OCI-LY1 (cell line): ENCODE data around the gene BCAR3.
"Not testable (repeated sequence)": the region's sequence is repeated elsewhere in the genome, so short reads cannot be mapped to it uniquely, and the experiment has no call there.

Experiments used
- H2AFZ ChIP-seq: fragments of 200-600 bp; sonication (generic), shearing (Covaris generic); 2 replicates; pipeline ENCODE4 v1.6.0; 2014; ENCODE audit warnings: antibody characterized with exemption, mild to moderate bottlenecking, low read length
- H3F3A ChIP-seq: fragments of 200-600 bp; sonication (generic), shearing (Covaris generic); 2 replicates; pipeline ENCODE4 v1.6.0; 2014; ENCODE audit warnings: mild to moderate bottlenecking, antibody characterized with exemption, low read length, moderate library complexity; ENCODE audit not compliant: insufficient read depth
- H3K27ac ChIP-seq: fragments of 200-600 bp; sonication (generic); 2 replicates; pipeline ENCODE4 v1.5.1; 2014; ENCODE audit warnings: low read length, mixed run types, mild to moderate bottlenecking, low read depth; ENCODE audit not compliant: poor library complexity, severe bottlenecking
- H3K27me3 ChIP-seq: fragments of 200-600 bp; sonication (generic); 2 replicates; pipeline ENCODE4 v1.6.0; 2014; ENCODE audit warnings: antibody characterized with exemption, mild to moderate bottlenecking, low read length, moderate library complexity; ENCODE audit not compliant: insufficient read depth
- H3K36me3 ChIP-seq: fragments of 200-600 bp; sonication (generic); 2 replicates; pipeline ENCODE4 v1.6.1; 2014; ENCODE audit warnings: mild to moderate bottlenecking, antibody characterized with exemption, low read length, moderate library complexity, mixed read lengths; ENCODE audit not compliant: insufficient read depth
- H3K4me1 ChIP-seq: fragments of 200-600 bp; sonication (generic); 2 replicates; pipeline ENCODE4 v1.5.1; 2014; ENCODE audit warnings: mild to moderate bottlenecking, low read length, moderate library complexity; ENCODE audit not compliant: insufficient read depth, severe bottlenecking
- H3K4me2 ChIP-seq: fragments of 200-600 bp; sonication (generic), shearing (Covaris generic); 2 replicates; pipeline ENCODE4 v1.6.1; 2014; ENCODE audit warnings: low read length
- H3K4me3 ChIP-seq: fragments of 200-600 bp; sonication (generic); 2 replicates; pipeline ENCODE4 v1.5.1; 2014; ENCODE audit warnings: low read length, low read depth, mild to moderate bottlenecking, mixed read lengths; ENCODE audit not compliant: poor library complexity, severe bottlenecking
- H3K79me2 ChIP-seq: fragments of 200-600 bp; shearing (Covaris generic); 2 replicates; pipeline ENCODE4 v1.6.1; 2016; ENCODE audit warnings: mixed run types, low read length, mixed read lengths; ENCODE audit not compliant: insufficient read depth
- H3K9ac ChIP-seq: fragments of 200-600 bp; sonication (generic), shearing (Covaris generic); 2 replicates; pipeline ENCODE4 v1.6.1; 2014; ENCODE audit warnings: mild to moderate bottlenecking, low read length, mixed read lengths
- H3K9me2 ChIP-seq: fragments of 200-600 bp; sonication (generic), shearing (Covaris generic); 2 replicates; pipeline ENCODE4 v1.6.1; 2014; ENCODE audit warnings: low read depth, mild to moderate bottlenecking, low read length, mixed read lengths
- H3K9me3 ChIP-seq: fragments of 200-600 bp; shearing (Covaris generic); 2 replicates; pipeline ENCODE4 v1.6.1; 2014; ENCODE audit warnings: low read length, mixed read lengths
- H4K20me1 ChIP-seq: fragments of 200-600 bp; sonication (generic), shearing (Covaris generic); 2 replicates; pipeline ENCODE4 v1.6.0; 2016; ENCODE audit warnings: mild to moderate bottlenecking, low read length; ENCODE audit not compliant: insufficient read depth
- CTCF ChIP-seq: fragments of 200-600 bp; sonication (generic), shearing (Covaris generic); IDR thresholded peaks from 2 replicates; pipeline ENCODE4 v1.5.1; 2017; ENCODE audit warnings: mild to moderate bottlenecking, antibody characterized with exemption, low read length, moderate library complexity, mixed read lengths
- EZH2 ChIP-seq: fragments of 200-600 bp; sonication (generic), shearing (Covaris generic); IDR thresholded peaks from 2 replicates; pipeline ENCODE4 v1.8.0; 2017; ENCODE audit warnings: borderline replicate concordance, mixed run types, mild to moderate bottlenecking, antibody characterized with exemption, low read length, moderate library complexity, mixed read lengths

Gene BCAR3

GRCh38 chr1:93651695-93652094 is 29.9 kb downstream of the BCAR3 start:
- H3K27ac ChIP-seq = no peak overlapping the region
- H3K9me3 ChIP-seq = no peaks in the 10 kb centered on the region
- H3K79me2 ChIP-seq = no peaks in the 10 kb centered on the region
- 0 out of 2 replicates have a peak, but pooled peaks cover 5% of the 10 kb centered on the region for H3K27me3 ChIP-seq
- H3K9ac ChIP-seq = no peak overlapping the region
- H3K9me2 ChIP-seq = no peaks in the 10 kb centered on the region
- H3K4me2 ChIP-seq = no peak overlapping the region
- TF ChIP-seq EZH2 = no peak
- no peak for TF ChIP-seq CTCF
- no peaks in the 10 kb centered on the region for H3K4me1 ChIP-seq
- H3K36me3 ChIP-seq = no peaks in the 10 kb centered on the region
- no peak overlapping the region for H3K4me3 ChIP-seq
- H2AFZ ChIP-seq = no peak overlapping the region
- no peaks in the 10 kb centered on the region for H4K20me1 ChIP-seq
- H3F3A ChIP-seq = no peaks in the 10 kb centered on the region

GRCh38 chr1:93650159-93650558 is 31.5 kb downstream of the BCAR3 start:
- not testable (repeated sequence) for H3K4me3 ChIP-seq, H3K9ac ChIP-seq, H3F3A ChIP-seq, H4K20me1 ChIP-seq, H3K79me2 ChIP-seq, H3K4me1 ChIP-seq, H3K9me2 ChIP-seq, H2AFZ ChIP-seq, H3K36me3 ChIP-seq, H3K27ac ChIP-seq, H3K9me3 ChIP-seq, H3K4me2 ChIP-seq, H3K27me3 ChIP-seq

GRCh38 chr1:93649231-93649630 is 32.4 kb downstream of the BCAR3 start:
- Histone ChIP-seq H2AFZ (no peak overlapping the region), H4K20me1 (no peaks in the 10 kb centered on the region), H3K27me3 (0 out of 2 replicates have a peak, but pooled peaks cover 5% of the 10 kb centered on the region), H3K9me2 (no peaks in the 10 kb centered on the region), H3K4me2 (no peak overlapping the region), H3K9me3 (no peaks in the 10 kb centered on the region), H3K79me2 (no peaks in the 10 kb centered on the region), H3K4me3 (no peak overlapping the region), H3K36me3 (no peaks in the 10 kb centered on the region), H3K4me1 (no peaks in the 10 kb centered on the region), H3K27ac (no peak overlapping the region), H3F3A (no peaks in the 10 kb centered on the region), H3K9ac (no peak overlapping the region)
- TF ChIP-seq CTCF = no peak
- no peak for TF ChIP-seq EZH2

GRCh38 chr1:93648656-93649055 is 33.0 kb downstream of the BCAR3 start:
- no peaks in the 10 kb centered on the region for H3K36me3 ChIP-seq
- H3K27ac ChIP-seq = no peak overlapping the region
- 0 out of 2 replicates have a peak, but pooled peaks cover 5% of the 10 kb centered on the region for H3K27me3 ChIP-seq
- H3F3A ChIP-seq = no peaks in the 10 kb centered on the region
- no peaks in the 10 kb centered on the region for H3K9me3 ChIP-seq
- no peaks in the 10 kb centered on the region for H4K20me1 ChIP-seq
- no peak overlapping the region for H3K4me3 ChIP-seq
- no peaks in the 10 kb centered on the region for H3K79me2 ChIP-seq
- TF ChIP-seq EZH2 (no peak), CTCF (no peak)
- no peaks in the 10 kb centered on the region for H3K4me1 ChIP-seq
- H3K9me2 ChIP-seq = no peaks in the 10 kb centered on the region
- H2AFZ ChIP-seq = no peak overlapping the region
- H3K4me2 ChIP-seq = no peak overlapping the region
- no peak overlapping the region for H3K9ac ChIP-seq
